H9 (cell line): ENCODE measurements around the gene SRPK2. TPM values are rescaled to one million over a fixed set of nuclear protein-coding genes. Genes with fewer than 3 reads are reported as not detected.

Experiments used
- DNase-seq: peaks from one replicate; pipeline ENCODE4 v3.0.0-alpha.2; 2017
- H2AFZ ChIP-seq: one replicate; pipeline ENCODE4 v1.6.1; 2013; ENCODE audit warnings: mild to moderate bottlenecking, low read length, control low read depth, moderate library complexity
- H2AK5ac ChIP-seq: 2 replicates; pipeline ENCODE4 v1.6.1; 2013; ENCODE audit warnings: low read length, control low read depth, mixed read lengths; ENCODE audit not compliant: insufficient read length
- H2BK120ac ChIP-seq: one replicate; pipeline ENCODE4 v1.6.1; 2013; ENCODE audit warnings: low read depth, mild to moderate bottlenecking, low read length, control low read depth, inconsistent platforms; ENCODE audit not compliant: poor library complexity, severe bottlenecking
- H2BK12ac ChIP-seq: 2 replicates; pipeline ENCODE4 v1.6.1; 2013; ENCODE audit warnings: low read length, control low read depth, mixed read lengths, low read depth; ENCODE audit not compliant: insufficient read length
- H2BK15ac ChIP-seq: 2 replicates; pipeline ENCODE4 v1.6.1; 2013; ENCODE audit warnings: low read depth, low read length, control low read depth
- H2BK20ac ChIP-seq: one replicate; pipeline ENCODE4 v1.6.1; 2013; ENCODE audit warnings: low read depth, mild to moderate bottlenecking, low read length, control low read depth, inconsistent platforms; ENCODE audit not compliant: poor library complexity, severe bottlenecking
- H2BK5ac ChIP-seq: 2 replicates; pipeline ENCODE4 v1.6.1; 2013; ENCODE audit warnings: low read length, control low read depth, mixed read lengths; ENCODE audit not compliant: insufficient read length
- H3K14ac ChIP-seq: 2 replicates; pipeline ENCODE4 v1.6.1; 2013; ENCODE audit warnings: low read length, control low read depth; ENCODE audit not compliant: insufficient read depth
- H3K18ac ChIP-seq: 2 replicates; pipeline ENCODE4 v1.6.1; 2013; ENCODE audit warnings: low read depth, mild to moderate bottlenecking, mixed read lengths, low read length, control low read depth; ENCODE audit not compliant: insufficient read length
- H3K23ac ChIP-seq: 2 replicates; pipeline ENCODE4 v1.6.1; 2013; ENCODE audit warnings: low read length, control low read depth, mixed read lengths, low read depth; ENCODE audit not compliant: insufficient read length
- H3K23me2 ChIP-seq: 2 replicates; pipeline ENCODE4 v1.6.1; 2013; ENCODE audit warnings: low read depth, mild to moderate bottlenecking, mixed read lengths, low read length, control low read depth; ENCODE audit not compliant: insufficient read length, poor library complexity, severe bottlenecking
- H3K27ac ChIP-seq: 2 replicates; pipeline ENCODE4 v1.5.1; 2013; ENCODE audit warnings: low read length, control low read depth, mixed read lengths, low read depth; ENCODE audit not compliant: insufficient read length
- H3K27me3 ChIP-seq: 2 replicates; pipeline ENCODE4 v1.6.1; 2013; ENCODE audit warnings: low read length, control low read depth, inconsistent platforms; ENCODE audit not compliant: insufficient read depth
- H3K4ac ChIP-seq: 2 replicates; pipeline ENCODE4 v1.6.1; 2013; ENCODE audit warnings: low read depth, mild to moderate bottlenecking, control low read depth, inconsistent platforms, low read length, moderate library complexity
- H3K4me1 ChIP-seq: 2 replicates; pipeline ENCODE4 v1.6.1; 2013; ENCODE audit warnings: low read length, control low read depth, inconsistent platforms; ENCODE audit not compliant: insufficient read depth
- H3K4me2 ChIP-seq: 2 replicates; pipeline ENCODE4 v1.6.1; 2013; ENCODE audit warnings: low read length, control low read depth, mixed read lengths; ENCODE audit not compliant: insufficient read length, insufficient read depth
- H3K56ac ChIP-seq: 2 replicates; pipeline ENCODE4 v1.6.1; 2013; ENCODE audit warnings: low read depth, mild to moderate bottlenecking, mixed read lengths, low read length, control low read depth; ENCODE audit not compliant: insufficient read length
- H3K79me1 ChIP-seq: 2 replicates; pipeline ENCODE4 v1.6.1; 2013; ENCODE audit warnings: low read depth, mild to moderate bottlenecking, moderate library complexity, low read length, control low read depth, inconsistent platforms; ENCODE audit not compliant: insufficient read depth, poor library complexity, severe bottlenecking
- H3K79me2 ChIP-seq: 2 replicates; pipeline ENCODE4 v1.6.1; 2013; ENCODE audit warnings: low read length, control low read depth, inconsistent platforms; ENCODE audit not compliant: insufficient read depth
- H3K9ac ChIP-seq: 2 replicates; pipeline ENCODE4 v1.6.1; 2013; ENCODE audit warnings: low read length, control low read depth, mixed read lengths; ENCODE audit not compliant: insufficient read length; ENCODE audit errors: extremely low read depth
- H3K9me3 ChIP-seq: one replicate; pipeline ENCODE4 v1.6.1; 2013; ENCODE audit warnings: low read depth, low read length, inconsistent platforms; ENCODE audit not compliant: control insufficient read depth
- H3T11ph ChIP-seq: one replicate; pipeline ENCODE4 v1.6.1; 2013; ENCODE audit warnings: mild to moderate bottlenecking, low read length, control low read depth, inconsistent platforms
- H4K20me1 ChIP-seq: one replicate; pipeline ENCODE4 v1.6.1; 2013; ENCODE audit not compliant: control insufficient read depth, insufficient read length, insufficient read depth
- H4K5ac ChIP-seq: 2 replicates; pipeline ENCODE4 v1.6.1; 2013; ENCODE audit warnings: low read depth, mild to moderate bottlenecking, mixed read lengths, low read length, control low read depth; ENCODE audit not compliant: insufficient read length
- H4K8ac ChIP-seq: replicated peaks from 2 replicates; pipeline ENCODE4 v1.6.1; 2013; ENCODE audit warnings: low read length, control low read depth, mixed read lengths, low read depth; ENCODE audit not compliant: insufficient read length
- H4K91ac ChIP-seq: 2 replicates; pipeline ENCODE4 v1.6.1; 2013; ENCODE audit warnings: low read depth, mild to moderate bottlenecking, moderate library complexity, mixed read lengths, low read length, control low read depth; ENCODE audit not compliant: insufficient read length
- H3K27ac Mint-ChIP-seq, 3 experiments: 2 replicates in 2 of 3; 3 replicates in 1 of 3; pipeline ENCODE4 v1.8.0; 2020 to 2021; ENCODE audit warnings: mixed read lengths in 3 of 3, mild to moderate bottlenecking in 1 of 3, moderate library complexity in 1 of 3
- H3K27me3 Mint-ChIP-seq: 2 replicates; pipeline ENCODE4 v1.8.0; 2021; ENCODE audit warnings: low read depth, mild to moderate bottlenecking, moderate library complexity, mixed read lengths
- H3K36me3 Mint-ChIP-seq, 3 experiments: 2 replicates in 2 of 3; 3 replicates in 1 of 3; pipeline ENCODE4 v1.8.0; 2020 to 2021; ENCODE audit warnings: low read depth in 3 of 3, mixed read lengths in 3 of 3; ENCODE audit not compliant: insufficient read depth in 1 of 3
- H3K4me1 Mint-ChIP-seq, 2 experiments: 2 replicates each; pipeline ENCODE4 v1.8.0; 2020; ENCODE audit warnings: mixed read lengths in 2 of 2
- H3K4me3 Mint-ChIP-seq, 2 experiments: 2 replicates in 1 of 2; 3 replicates in 1 of 2; pipeline ENCODE4 v1.8.0; 2020 to 2021; ENCODE audit warnings: mild to moderate bottlenecking in 2 of 2, mixed read lengths in 2 of 2, moderate library complexity in 1 of 2
- H3K9me3 Mint-ChIP-seq, 2 experiments: 2 replicates in 1 of 2; 3 replicates in 1 of 2; pipeline ENCODE4 v1.8.0; 2020; ENCODE audit warnings: mild to moderate bottlenecking in 2 of 2, mixed read lengths in 2 of 2, moderate library complexity in 1 of 2
- whole genome bisulfite sequencing: extraction: QIAGEN DNeasy Blood & Tissue Kit; methylation state at CpG from one replicate; pipeline ENCODE4 v1.1.7; 2013; ENCODE audit warnings: missing lambda C conversion rate, low lambda C conversion rate, mixed read lengths; ENCODE audit not compliant: insufficient read length; ENCODE audit errors: extremely low coverage; 5-methylcytosine and 5-hydroxymethylcytosine counted together
- total RNA-seq: library from RNA; stranded (reverse); gene quantifications from 2 replicates; pipeline ENCODE4 v1.2.1, GENCODE V29; 2021
- TF ChIP-seq, protein P1 (sequence below): fragments of 200-600 bp; sonication (generic); conservative IDR thresholded peaks from 3 replicates; pipeline ENCODE4 v1.8.0; 2021; ENCODE audit warnings: antibody characterized with exemption, mild to moderate bottlenecking

Gene SRPK2
- total RNA-seq, 1 experiment from 2014 or later: 41.1 TPM

DNA sequence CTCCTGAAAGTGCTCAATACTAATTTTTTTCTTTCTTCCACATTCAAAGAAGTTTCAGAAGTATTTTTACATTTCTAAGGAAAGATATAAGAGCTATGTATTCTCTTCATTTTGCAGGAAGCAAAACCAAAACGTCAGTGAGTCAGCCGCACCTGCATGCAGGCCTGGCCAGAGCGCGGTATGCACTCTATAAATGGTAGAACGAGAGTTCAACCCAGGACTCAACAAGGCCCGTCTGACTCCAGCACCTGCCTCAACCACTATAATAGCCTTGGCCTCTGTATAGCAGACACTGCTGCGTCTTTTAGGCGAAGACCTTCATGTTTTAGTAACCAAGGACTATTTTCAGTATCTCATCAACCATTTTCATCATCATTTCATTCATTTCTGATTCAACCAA is 261.5 kb downstream of the SRPK2 start:
- no CpG with 5 or more reads among the region's 8 CpGs for WGBS
- no peak overlapping the region for H2BK5ac ChIP-seq
- H3K4ac ChIP-seq: no peak overlapping the region
- H2BK20ac ChIP-seq: no peak overlapping the region
- no peak overlapping the region for H3K4me2 ChIP-seq
- H2AK5ac ChIP-seq: no peak overlapping the region
- H4K5ac ChIP-seq: no peak overlapping the region
- no peak overlapping the region for H3K18ac ChIP-seq
- Mint-ChIP-seq H3K27ac (peak overlapping the region in 1 of 3 experiments; percentile 65; a peak in 1 of 7 replicates), H3K4me3 (no peak overlapping the region), H3K4me1 (peaks cover 18 to 25% of the 10 kb centered on the region in 2 experiments; a peak in 3 of 4 replicates), H3K9me3 (no peaks in the 10 kb centered on the region), H3K27me3 (no peaks in the 10 kb centered on the region; the same call in 1 of the 2 replicates), H3K36me3 (peaks cover 4 to 30% (median 15%) of the 10 kb centered on the region in 3 experiments; a peak in 6 of 7 replicates)
- no peak overlapping the region for H3K23ac ChIP-seq
- no peak overlapping the region for H3K14ac ChIP-seq
- H3K79me2 ChIP-seq: no peaks in the 10 kb centered on the region
- no peak overlapping the region for H3K27ac ChIP-seq
- no peaks in the 10 kb centered on the region for H3K27me3 ChIP-seq
- no peak overlapping the region for H3T11ph ChIP-seq
- H3K4me1 ChIP-seq: no peaks in the 10 kb centered on the region
- no peaks in the 10 kb centered on the region for H3K9me3 ChIP-seq
- H4K8ac ChIP-seq: no peak overlapping the region
- no peak overlapping the region for H2BK12ac ChIP-seq
- no peaks in the 10 kb centered on the region for H4K20me1 ChIP-seq
- no peak overlapping the region for H4K91ac ChIP-seq
- H3K56ac ChIP-seq: no peak overlapping the region
- DNase-seq: no peak
- no peak overlapping the region for H2BK15ac ChIP-seq
- H3K23me2 ChIP-seq: no peaks in the 10 kb centered on the region
- no peak overlapping the region for H2AFZ ChIP-seq
- H3K79me1 ChIP-seq: no peaks in the 10 kb centered on the region
- TF ChIP-seq, protein P1, sequence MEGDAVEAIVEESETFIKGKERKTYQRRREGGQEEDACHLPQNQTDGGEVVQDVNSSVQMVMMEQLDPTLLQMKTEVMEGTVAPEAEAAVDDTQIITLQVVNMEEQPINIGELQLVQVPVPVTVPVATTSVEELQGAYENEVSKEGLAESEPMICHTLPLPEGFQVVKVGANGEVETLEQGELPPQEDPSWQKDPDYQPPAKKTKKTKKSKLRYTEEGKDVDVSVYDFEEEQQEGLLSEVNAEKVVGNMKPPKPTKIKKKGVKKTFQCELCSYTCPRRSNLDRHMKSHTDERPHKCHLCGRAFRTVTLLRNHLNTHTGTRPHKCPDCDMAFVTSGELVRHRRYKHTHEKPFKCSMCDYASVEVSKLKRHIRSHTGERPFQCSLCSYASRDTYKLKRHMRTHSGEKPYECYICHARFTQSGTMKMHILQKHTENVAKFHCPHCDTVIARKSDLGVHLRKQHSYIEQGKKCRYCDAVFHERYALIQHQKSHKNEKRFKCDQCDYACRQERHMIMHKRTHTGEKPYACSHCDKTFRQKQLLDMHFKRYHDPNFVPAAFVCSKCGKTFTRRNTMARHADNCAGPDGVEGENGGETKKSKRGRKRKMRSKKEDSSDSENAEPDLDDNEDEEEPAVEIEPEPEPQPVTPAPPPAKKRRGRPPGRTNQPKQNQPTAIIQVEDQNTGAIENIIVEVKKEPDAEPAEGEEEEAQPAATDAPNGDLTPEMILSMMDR: no peak
- no peak overlapping the region for H3K9ac ChIP-seq
- no peak overlapping the region for H2BK120ac ChIP-seq
